Activated CD8-positive, alpha-beta memory T cell treated with anti-CD3 and anti-CD28 coated beads for 24 hours (primary cell): ENCODE measurements around the gene PPFIA4.

Experiments used
- DNase-seq: peaks from one replicate; pipeline ENCODE4 v3.0.0-alpha.2; 2020

PPFIA4 gene

GRCh38 chr1:203041351-203041932 is 15.2 kb downstream of the PPFIA4 start:
- no peak for DNase-seq

GRCh38 chr1:203043830-203044545 is 17.7 kb downstream of the PPFIA4 start:
- no peak for DNase-seq

GRCh38 chr1:203044546-203045250 is 18.4 kb downstream of the PPFIA4 start:
- no peak for DNase-seq

GRCh38 chr1:203045336-203045735 is 19.0 kb downstream of the PPFIA4 start:
- DNase-seq, result no peak

- no peak for DNase-seq
Measured at GRCh38 chr1:203045821-203046594, 19.7 kb downstream of the PPFIA4 start.

- no peak for DNase-seq
Measured at GRCh38 chr1:203046984-203047630, 20.8 kb downstream of the PPFIA4 start.

GRCh38 chr1:203048086-203048485 is 21.8 kb downstream of the PPFIA4 start:
- no peak for DNase-seq

- DNase-seq, result no peak
Measured at GRCh38 chr1:203048555-203049051, 22.3 kb downstream of the PPFIA4 start.

GRCh38 chr1:203049077-203049476 is 22.8 kb downstream of the PPFIA4 start:
- no peak for DNase-seq

GRCh38 chr1:203049576-203050180 is 23.4 kb downstream of the PPFIA4 start:
- DNase-seq, result no peak

- no peak for DNase-seq
Measured at GRCh38 chr1:203050826-203051225, 24.5 kb downstream of the PPFIA4 start.

GRCh38 chr1:203051841-203052324 is 25.6 kb downstream of the PPFIA4 start:
- no peak for DNase-seq

- DNase-seq, result no peak
Measured at GRCh38 chr1:203052601-203053000, 26.3 kb downstream of the PPFIA4 start.

- DNase-seq, result no peak
Measured at GRCh38 chr1:203054184-203054583, 27.9 kb downstream of the PPFIA4 start.

GRCh38 chr1:203054642-203055041 is 28.4 kb downstream of the PPFIA4 start:
- no peak for DNase-seq

- no peak for DNase-seq
Measured at GRCh38 chr1:203055161-203055799, 29.0 kb downstream of the PPFIA4 start.

- DNase-seq, result no peak
Measured at GRCh38 chr1:203056012-203056411, 29.7 kb downstream of the PPFIA4 start.

GRCh38 chr1:203056516-203056915 is 30.2 kb downstream of the PPFIA4 start:
- DNase-seq, result no peak

- no peak for DNase-seq
Measured at GRCh38 chr1:203057911-203058675, 31.8 kb downstream of the PPFIA4 start.

- no peak for DNase-seq
Measured at GRCh38 chr1:203058676-203058935, 32.3 kb downstream of the PPFIA4 start.

GRCh38 chr1:203059485-203059884 is 33.2 kb downstream of the PPFIA4 start:
- no peak for DNase-seq
